Ecto neural progenitor cell (in vitro differentiated cells): Measurements from ENCODE around the gene KDM3B.
"Not testable (repeated sequence)": the region's sequence is repeated elsewhere in the genome, so short reads cannot be mapped to it uniquely, and the experiment has no call there.

Experiments
- DNase-seq: peaks from one replicate; pipeline ENCODE4 v3.0.0-alpha.2; 2018; ENCODE audit warnings: low spot score

Gene KDM3B, protein sequence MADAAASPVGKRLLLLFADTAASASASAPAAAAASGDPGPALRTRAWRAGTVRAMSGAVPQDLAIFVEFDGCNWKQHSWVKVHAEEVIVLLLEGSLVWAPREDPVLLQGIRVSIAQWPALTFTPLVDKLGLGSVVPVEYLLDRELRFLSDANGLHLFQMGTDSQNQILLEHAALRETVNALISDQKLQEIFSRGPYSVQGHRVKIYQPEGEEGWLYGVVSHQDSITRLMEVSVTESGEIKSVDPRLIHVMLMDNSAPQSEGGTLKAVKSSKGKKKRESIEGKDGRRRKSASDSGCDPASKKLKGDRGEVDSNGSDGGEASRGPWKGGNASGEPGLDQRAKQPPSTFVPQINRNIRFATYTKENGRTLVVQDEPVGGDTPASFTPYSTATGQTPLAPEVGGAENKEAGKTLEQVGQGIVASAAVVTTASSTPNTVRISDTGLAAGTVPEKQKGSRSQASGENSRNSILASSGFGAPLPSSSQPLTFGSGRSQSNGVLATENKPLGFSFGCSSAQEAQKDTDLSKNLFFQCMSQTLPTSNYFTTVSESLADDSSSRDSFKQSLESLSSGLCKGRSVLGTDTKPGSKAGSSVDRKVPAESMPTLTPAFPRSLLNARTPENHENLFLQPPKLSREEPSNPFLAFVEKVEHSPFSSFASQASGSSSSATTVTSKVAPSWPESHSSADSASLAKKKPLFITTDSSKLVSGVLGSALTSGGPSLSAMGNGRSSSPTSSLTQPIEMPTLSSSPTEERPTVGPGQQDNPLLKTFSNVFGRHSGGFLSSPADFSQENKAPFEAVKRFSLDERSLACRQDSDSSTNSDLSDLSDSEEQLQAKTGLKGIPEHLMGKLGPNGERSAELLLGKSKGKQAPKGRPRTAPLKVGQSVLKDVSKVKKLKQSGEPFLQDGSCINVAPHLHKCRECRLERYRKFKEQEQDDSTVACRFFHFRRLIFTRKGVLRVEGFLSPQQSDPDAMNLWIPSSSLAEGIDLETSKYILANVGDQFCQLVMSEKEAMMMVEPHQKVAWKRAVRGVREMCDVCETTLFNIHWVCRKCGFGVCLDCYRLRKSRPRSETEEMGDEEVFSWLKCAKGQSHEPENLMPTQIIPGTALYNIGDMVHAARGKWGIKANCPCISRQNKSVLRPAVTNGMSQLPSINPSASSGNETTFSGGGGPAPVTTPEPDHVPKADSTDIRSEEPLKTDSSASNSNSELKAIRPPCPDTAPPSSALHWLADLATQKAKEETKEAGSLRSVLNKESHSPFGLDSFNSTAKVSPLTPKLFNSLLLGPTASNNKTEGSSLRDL (N-terminal part only)

DNA sequence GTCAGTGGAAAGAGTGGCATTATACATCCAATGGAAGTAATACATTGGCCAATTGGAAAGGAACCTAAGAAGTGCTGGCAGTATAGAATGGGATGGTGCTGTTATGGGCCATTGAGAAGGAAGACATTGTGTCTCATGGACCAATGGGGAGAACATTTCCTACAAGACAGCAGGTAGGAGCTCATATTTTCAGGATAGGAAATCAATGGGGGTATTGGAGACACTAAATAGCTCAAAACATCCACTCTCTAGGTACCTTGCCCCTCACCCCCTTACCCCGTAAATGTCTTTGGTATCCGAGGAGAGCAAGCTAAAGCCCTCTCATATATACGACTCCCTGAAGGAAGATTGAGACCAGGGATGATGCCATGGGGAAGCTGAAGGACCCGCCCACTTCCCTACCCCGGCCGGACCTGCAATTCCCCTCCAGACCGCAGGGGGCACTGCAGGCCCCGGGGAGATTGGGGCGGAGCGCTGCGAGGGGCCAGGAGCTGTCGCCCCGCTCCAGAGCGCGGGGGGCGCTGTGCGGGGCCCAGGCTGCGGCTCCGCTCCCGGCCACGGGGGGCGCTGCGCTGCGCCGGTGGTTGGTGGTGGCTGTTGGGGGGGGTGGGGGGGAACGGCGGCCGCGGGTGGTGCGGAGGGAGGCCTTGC lies at the start of gene KDM3B:
Gene KDM3B (plus strand): TSS at position 615 of the 651 bp plus-strand sequence. CDS start 111 bp downstream, outside the sequence.
- DNase-seq: peak; percentile 96

DNA sequence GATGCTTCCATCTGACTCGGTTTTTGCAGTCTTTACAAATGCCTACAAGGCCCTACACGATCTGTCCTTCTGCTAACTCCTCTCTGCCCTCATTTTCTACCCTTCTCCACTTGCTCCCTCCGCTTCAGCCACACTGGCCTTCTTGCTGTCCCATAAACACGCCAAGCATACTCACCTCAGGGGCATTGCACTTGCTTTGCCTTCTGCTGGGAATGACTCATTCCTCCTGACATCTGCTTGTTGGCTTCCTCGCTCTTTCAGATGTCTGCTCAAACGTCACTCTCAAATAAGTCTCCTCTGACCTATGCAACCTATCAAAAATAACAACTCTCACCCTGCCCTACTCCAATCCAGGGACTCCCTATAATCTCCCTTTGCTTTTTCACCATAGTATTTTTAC lies 49.1 kb upstream of the KDM3B start:
- no peak for DNase-seq

DNA sequence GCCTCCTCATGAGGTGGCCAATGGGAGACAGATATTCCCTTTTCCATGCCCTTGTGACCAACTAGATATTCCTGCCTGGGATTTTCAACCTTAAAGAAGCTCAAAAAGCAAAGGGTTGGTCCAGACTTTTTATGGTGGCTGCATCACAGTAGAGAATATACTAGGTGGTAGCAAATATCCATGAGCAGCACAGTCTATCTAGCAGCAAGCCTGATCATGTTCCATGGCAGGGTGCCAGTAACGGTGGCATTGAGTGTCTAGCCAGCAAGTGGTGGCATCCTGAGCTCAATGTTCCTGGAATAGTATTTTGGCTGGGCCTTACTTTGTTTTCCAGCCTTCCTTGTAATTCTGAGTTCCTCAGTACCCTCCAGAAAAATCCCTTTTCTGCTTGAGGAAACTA lies 46.7 kb upstream of the KDM3B start:
- no peak for DNase-seq

DNA sequence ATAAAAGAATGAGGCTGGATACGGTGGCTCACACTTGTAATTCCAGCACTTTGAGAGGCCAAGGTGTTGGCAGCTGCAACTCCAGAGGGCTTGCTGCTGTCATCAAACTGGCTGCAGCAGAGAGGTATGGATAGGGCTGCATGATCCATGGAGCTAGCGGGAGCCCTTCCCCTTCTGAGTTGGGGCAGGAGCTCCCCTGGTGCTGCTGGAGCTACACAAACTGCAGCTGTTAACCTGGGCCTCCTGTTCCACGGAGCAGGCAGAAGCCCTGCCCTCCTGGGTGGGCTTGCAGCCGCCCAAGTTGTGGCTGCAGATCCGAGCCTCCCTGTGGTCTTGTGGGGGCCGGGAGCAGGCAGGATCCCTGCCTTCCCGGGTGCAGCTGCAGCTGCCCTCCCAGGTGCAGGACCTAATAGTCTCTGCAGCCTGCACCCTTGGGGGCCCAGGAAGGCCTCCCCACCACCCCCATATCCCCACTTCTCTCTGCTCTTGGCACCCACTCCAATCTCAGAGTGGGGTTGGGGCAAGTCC lies 36.7 kb upstream of the KDM3B start:
- DNase-seq: no peak

DNA sequence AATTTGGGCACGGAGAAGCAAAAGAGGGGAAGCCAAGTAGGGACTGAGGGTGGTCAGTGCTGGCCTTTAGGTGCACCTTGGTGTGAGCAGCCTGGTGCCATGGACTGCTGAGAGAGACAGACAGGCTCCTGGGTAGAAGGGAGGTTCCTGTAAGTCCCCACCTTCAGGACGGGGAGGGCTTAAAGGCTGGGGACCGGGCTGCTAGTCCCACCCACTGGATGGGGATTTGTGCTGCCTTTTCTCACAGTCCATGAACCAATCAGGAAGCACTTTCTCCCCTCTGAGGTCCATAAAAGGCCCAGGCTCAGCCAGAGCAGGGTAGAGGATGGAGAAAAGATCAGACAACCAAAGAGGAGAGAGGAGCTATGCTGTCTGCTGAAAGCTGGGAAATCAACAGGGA lies 36.1 kb upstream of the KDM3B start:
- DNase-seq: peak; percentile 62

DNA sequence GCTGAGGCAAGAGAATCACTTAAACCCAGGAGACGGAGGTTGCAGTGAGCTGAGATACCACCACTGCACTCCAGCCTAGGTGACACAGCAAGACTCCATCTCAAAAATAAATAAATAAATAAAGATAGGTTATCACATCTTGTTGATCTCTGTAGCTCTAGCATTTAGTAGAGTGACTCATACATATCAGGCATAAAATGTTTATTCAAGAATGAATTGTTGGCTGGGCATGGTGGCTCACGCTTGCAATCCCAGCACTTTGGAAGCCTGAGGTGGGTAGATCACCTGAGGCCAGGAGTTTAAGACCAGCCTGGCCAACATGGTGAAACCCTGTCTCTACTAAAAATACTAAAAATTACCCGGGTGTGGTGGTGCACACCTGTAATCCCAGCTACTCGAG lies 34.3 kb upstream of the KDM3B start:
- not testable (repeated sequence) for DNase-seq

DNA sequence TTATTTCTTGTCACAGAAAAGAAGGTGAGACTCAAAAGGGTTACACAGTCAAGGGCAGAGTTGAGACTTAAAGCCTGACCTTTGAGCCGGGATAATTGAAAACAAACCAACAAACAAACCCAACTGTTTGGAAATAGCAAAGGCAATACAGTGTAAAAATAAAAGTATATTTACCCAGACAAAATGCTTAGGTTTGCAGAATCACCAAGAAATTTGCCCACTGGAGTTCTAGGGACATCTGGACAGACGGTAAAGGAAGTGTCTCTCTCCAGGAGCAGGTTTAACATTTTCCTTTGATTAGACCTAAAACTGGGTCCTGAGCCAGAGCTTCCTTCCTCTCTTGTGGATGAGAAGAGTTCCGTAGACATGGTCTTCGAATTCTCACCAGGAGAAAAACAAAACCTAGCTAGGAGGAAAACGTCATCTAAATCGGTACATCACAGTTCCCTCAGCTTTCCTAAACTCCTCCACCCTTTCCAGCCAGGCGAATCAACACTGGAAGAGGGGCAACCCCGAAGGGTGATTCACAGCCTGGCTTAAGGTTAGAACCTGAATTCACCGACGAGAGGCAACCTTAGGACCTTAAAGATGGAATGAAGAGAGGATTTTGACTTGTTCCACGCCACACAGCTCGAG lies 21.6 kb upstream of the KDM3B start:
- DNase-seq: no peak

DNA sequence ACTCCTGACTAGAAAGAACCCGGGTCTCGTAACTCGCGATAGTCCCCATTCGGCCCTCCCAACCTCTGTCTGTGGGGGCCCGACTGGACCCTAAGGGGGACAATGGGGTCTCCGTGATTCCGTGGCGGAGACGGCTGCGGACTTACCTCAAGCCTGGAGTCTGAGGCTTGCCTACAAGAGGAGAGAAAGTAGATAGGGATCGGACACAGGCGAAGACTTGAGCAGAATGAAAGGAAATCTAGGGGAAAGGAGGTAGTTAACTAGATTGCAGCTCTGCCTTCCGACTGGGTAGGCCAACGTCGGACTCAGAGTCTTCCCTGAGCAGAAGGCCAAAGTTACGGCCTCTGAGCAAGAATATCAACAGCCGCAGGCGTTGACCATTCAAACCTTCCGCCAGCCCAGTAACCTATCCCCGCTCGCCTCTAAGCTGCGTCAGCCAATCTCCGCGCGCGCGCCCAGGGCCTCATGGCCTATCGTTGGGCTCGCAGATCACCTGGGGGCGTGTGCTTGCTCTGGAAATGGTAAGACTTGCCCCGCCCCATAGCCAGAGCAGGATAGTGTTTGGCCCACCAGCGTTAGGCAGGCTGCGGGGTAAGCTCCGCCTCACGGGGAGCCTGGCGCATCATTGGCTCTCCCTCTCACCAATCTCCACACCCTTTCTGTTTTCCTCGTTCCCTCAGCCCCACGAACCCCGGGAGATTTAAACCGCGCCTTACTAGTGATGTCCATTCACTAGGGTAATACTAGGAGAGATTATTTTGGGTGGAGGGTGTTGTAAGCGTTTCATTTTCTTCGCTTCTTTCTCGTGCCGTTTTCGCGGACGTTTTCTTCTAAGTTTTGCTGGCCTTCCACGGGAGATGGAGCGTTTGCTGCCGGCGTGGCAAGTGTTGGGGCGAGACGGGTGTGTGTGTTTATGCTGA lies 20.8 kb upstream of the KDM3B start, which contains the start of gene CDC25C:
Gene CDC25C (minus strand): TSS at position 356 of the 920 bp plus-strand sequence. CDS start 624 bp downstream, outside the sequence.
- peak; percentile 99 for DNase-seq

DNA sequence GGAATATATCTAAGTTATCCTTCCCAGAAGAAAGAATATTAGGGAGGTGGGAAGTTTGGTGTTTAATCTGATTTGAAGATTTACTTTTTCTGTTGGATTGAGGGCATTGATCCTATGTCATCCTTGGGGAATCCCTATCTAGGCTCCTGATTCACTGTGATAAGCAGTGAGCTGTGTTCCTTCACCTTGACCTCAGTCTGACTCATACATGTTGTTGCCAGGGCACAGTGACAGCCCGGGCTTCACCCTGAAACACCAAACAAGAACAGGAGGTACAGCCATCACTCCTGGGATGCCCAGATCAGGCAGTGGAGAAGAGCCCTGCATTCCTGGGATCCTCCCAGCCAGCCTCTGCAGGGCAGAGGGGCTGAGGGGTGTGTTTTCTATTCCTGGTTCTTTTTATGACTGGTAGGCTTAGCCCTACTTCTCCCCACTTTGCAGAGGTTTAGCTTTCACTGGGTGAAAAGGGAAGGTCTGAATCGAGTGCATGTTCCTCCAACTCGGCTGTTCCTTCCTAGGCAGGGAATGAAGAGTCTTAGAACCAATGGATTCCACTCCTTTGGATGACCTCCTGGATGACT lies 17.5 kb upstream of the KDM3B start:
- DNase-seq: no peak

DNA sequence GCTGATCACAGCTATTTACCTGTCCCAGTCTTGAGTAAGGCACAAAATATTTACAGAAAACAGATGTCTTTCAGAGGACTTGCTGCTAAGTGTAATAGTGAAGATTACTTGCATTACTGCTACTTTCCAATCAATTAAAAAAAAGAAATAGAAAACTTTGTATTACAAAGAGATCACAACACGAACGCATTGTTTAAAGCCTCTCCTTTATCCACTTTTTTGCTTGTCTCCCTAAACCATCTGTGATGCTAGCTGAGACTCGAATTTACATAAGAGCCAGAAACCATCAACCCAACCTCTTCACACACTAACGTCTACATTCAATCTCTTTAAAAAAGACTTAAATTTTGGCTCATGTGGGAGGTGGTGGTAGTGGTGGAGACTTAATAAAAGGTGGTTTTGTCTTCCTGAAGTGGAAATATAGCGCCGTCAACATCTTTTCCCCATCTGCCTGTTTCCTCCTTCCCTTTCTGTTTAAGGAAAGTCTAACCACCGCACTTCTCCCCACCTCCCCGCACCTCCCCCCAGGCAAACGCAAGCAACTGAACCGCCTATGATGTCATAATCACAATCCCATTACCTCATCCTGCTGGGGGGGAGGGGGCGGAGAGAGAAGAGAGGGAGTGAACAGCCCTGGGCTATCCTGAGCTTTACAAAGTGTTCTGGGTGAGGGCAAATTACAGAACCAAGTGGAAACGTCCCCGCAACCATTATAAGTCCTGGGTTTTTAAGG lies 15.4 kb upstream of the KDM3B start:
- DNase-seq: no peak

DNA sequence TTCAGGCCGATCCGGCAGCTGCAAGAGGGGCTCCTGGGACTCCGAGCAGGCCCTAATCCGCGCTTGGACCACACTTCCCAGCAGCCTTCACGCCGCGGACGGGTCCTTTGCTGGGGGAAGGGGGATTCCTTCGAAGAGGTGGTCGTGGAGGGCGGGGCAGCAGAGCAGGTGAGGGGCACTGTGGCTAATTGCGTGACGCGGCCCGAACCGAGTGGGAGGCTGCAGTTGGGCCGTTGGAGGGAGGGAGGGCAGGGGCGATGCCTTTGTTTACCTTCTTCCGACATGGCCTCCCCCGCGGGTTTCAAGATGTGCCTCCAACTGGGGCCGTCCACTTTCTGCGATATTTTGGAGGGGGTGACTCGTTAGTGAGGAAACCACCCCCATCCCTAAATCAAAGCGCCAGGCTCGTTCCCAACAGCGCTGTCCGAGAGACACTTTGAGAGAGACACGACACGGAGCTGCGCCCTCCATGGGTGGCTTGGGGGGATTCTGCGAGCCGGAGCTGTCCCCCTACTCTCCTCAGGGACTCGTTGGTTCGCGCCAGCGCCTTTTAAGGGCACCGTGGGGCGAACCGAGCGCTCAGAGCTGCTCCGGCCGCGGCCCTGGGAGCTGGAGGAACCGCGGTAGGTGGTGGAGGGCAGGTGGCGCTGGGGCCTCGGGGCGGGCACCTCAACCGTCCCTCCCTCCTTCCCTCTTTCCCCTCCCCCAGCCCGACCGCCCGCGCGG lies 14.6 kb upstream of the KDM3B start, which contains the start of gene FAM53C:
Gene FAM53C (plus strand): TSS at position 582 of the 726 bp plus-strand sequence. CDS start 3,070 bp downstream, outside the sequence.
- DNase-seq: peak; percentile 98

DNA sequence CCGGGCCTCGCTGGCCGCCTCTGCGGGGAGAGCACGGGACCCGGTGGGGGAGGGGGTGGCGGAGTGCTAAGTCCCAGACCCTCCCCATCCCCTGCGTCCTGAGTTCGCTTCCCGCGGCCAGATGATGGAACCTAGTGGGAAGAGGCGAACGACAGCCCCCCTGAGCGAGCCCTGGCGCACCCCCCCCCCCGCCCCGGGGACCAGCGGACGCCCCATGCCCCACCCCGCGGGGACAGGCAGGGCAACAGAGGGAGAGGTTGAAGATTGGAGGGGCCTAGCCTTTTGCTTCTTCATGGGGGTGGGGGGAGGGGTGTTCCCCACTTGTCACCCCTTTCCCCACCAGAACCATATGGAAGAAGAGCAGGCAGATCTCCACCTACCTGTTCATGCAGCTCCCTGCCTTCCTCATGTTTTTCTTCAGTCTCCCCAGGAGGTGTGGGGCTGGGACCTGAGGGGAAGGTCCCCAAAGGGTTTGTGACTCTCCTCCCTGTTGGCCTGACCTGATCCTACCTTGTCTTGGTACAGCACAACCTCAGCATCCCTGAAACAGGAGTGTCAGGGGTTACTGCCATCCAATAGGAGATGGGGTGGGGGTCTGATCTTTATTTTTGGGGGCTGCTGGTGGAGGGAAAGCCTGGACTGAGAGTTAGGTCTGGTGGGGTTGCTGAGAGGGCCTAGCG lies 13.9 kb upstream of the KDM3B start:
- DNase-seq: peak; percentile 61

DNA sequence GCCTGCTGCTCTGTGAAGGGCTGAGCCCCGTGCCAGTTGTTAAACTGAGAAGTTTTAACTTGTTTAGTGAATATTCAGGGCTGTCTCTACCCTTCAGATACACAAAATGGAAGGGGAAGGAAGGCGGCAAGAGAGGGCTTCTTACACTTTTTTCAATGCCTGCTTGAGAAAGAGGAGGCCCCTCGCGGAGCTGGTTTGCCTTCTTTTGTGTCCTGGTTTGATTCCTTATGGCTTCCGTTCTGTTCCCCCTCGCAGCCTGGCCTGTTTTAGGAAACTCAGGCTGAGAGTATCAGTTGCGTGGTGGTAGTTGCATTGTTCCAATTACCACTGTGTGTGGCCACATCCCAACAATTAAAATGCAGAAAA lies 13.4 kb upstream of the KDM3B start:
- no peak for DNase-seq

DNA sequence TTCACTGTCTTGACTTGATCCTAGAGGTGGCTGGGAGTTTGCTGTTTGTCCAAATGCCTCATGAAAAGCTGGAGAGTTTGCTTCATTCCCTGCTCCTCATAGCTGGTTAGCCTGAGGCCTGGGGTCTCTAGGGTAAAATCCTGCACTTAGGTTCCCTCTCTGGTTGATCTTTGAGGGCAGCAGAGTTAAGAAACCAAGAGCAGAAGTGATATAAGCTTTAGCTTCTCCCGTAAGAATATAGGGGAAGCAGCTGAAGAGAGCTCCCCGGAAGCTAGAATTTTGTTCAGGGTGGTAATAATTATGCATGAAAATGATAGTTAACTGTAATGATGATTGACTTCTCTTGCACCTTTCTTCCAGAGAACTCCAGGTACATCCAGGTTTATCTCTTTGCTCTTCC lies 13.0 kb upstream of the KDM3B start:
- DNase-seq: no peak

DNA sequence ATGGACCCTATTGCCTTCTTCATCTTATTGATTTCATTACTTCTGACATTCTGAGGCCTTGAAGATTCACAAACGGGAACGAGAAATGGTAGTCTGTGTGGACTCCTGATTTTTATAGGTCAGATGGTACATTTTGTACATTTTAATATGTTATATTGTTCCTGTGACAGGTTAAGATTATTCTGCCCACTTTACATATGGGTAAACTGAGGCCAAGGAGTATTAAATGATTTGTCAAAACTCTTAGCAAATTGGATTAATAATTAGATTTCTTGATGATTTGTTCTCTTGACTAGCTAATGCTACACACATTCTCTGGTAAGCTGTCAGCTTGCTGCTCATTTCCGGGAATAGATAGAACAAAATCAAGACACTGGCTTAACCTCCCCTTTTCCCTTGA lies 12.5 kb upstream of the KDM3B start:
- no peak for DNase-seq

DNA sequence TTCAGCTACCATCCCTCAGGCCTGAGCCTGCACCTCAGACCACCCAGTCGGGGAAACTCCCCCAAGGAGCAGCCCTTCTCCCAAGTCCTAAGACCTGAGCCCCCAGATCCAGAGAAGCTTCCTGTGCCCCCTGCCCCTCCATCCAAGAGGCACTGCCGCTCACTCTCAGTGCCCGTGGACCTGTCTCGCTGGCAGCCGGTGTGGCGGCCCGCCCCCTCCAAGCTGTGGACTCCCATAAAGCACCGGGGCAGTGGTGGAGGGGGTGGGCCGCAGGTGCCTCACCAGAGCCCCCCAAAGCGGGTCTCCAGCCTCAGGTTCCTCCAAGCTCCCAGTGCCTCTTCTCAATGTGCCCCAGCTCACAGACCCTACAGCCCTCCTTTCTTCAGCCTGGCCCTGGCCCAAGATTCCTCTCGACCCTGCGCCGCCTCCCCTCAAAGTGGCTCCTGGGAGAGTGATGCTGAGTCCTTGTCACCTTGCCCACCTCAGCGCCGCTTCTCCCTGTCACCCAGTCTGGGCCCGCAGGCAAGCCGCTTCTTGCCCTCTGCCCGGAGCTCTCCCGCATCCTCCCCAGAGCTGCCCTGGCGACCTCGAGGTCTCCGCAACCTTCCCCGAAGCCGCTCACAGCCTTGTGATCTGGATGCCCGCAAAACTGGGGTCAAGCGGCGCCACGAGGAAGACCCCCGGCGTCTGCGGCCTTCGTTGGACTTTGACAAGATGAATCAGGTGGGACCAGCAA lies 7.4 kb upstream of the KDM3B start:
- no peak for DNase-seq

DNA sequence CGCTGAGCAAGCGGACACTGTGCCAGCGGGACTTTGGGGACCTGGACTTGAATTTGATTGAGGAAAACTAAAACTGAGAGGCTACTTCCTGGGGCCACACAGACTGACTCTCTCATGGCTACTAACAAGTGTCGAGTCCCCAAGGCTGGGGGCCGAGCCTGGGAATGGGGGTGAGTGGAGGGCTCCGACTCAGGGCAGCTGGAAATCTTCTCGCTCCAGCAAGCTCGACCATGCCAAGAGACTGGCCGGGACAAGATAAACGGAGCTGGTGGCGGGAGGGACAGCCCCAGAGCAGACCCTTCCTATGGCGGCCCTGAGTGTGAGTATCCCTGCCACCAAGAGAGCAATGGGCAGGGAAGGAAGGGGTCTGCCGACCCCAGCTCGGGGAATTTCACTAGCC lies 5.6 kb upstream of the KDM3B start:
- no peak for DNase-seq
